ENCODE results near the gene GDA.

GDA gene

GRCh38 chr9:72149231-72149975 lies at the start of gene GDA:
TSS of gene GDA (plus strand) at chr9:72149440. CDS start at chr9:72149560, 120 bp downstream.
- Histone ChIP-seq H3K27me3 (no peaks in the 10 kb centered on the region), H3K9me3 (replicated peaks in 1 of 11) (peaks cover 9 to 23% (median 16%) of the 10 kb centered on the region in 11 experiments), H3K4me3 (no peak within 1 kb of the TSS), H3K4me2 (no peak within 1 kb of the TSS), H3K27ac (no peak within 1 kb of the TSS), H3K36me3 (no peaks in the 10 kb centered on the region), H3K9ac (no peak within 1 kb of the TSS), H3K4me1 (peaks cover 4 to 6% (median 6%) of the 10 kb centered on the region in 10 experiments; a peak in 17 of 20 replicates), H4K20me1 (no peaks in the 10 kb centered on the region)
- no peak for TF ChIP-seq Cebpa-rat (IDR thresholded peaks at IDR 0.05)

DNA sequence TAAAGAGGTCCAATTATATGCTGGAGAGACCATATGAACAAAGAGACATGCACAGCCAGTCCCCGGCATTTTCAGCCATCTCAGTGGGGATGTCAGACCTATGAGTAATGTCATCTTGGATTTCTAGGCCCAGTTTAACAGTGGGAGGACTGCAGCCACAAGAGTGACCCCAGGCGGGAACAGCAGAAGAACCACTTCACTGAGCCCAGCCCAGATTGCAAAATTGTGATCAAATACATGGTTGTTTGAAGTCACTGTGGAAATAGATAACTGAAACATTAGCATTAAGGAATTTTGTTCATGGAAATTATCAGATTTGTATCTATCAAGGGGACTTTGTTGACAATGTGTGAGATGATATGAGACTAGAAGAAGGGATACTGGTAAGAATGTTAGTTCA lies 46.7 kb upstream of the GDA start:
- H3K9me3 ChIP-seq (replicated peaks in 1 of 11): peaks cover 0 to 14% (median 0%) of the 10 kb centered on the region in 11 experiments; a peak in 5 of 22 replicates
- H3K4me2 ChIP-seq: no peak overlapping the region
- H3K36me3 ChIP-seq: no peaks in the 10 kb centered on the region
- H3K27ac ChIP-seq: no peak overlapping the region
- no peaks in the 10 kb centered on the region for H3K27me3 ChIP-seq
- no peaks in the 10 kb centered on the region for H4K20me1 ChIP-seq
- TF ChIP-seq Cebpa-rat (IDR thresholded peaks at IDR 0.05): no peak
- H3K9ac ChIP-seq: no peak overlapping the region
- H3K4me3 ChIP-seq: no peak overlapping the region
- no peaks in the 10 kb centered on the region for H3K4me1 ChIP-seq

GRCh38 chr9:72113056-72113455 lies 36.2 kb upstream of the GDA start:
- H4K20me1 ChIP-seq: no peaks in the 10 kb centered on the region
- H3K4me3 ChIP-seq: no peak overlapping the region
- no peak overlapping the region for H3K9ac ChIP-seq
- H3K9me3 ChIP-seq (replicated peaks in 1 of 11): peaks cover 0 to 6% (median 4%) of the 10 kb centered on the region in 11 experiments; a peak in 5 of 22 replicates
- H3K4me1 ChIP-seq: no peaks in the 10 kb centered on the region
- no peak for TF ChIP-seq Cebpa-rat (IDR thresholded peaks at IDR 0.05)
- H3K4me2 ChIP-seq: no peak overlapping the region
- H3K36me3 ChIP-seq: no peaks in the 10 kb centered on the region
- no peak overlapping the region for H3K27ac ChIP-seq
- H3K27me3 ChIP-seq: no peaks in the 10 kb centered on the region

DNA sequence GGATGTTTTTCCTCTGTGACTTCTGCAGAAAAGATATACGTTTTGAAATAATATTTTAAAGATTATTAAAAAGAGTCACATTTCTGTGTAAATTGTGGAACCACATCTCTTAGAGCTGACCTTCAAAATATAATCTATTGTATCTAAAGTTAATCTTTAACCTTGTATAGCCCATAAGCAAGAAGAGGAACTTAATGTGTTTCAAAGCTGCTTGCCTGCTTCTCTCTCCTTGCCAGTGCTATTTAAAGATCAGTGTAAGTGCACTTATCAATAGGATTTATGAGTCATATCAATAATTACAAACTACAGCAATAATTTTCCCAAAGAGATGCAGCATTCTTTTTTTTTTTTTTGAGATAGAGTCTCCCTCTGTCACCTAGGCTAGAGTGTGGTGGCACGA lies 29.4 kb upstream of the GDA start:
- Histone ChIP-seq H3K36me3 (no peaks in the 10 kb centered on the region), H3K27me3 (no peaks in the 10 kb centered on the region), H3K9ac (no peak overlapping the region), H3K4me3 (no peak overlapping the region), H4K20me1 (no peaks in the 10 kb centered on the region), H3K9me3 (replicated peaks in 1 of 11) (peaks cover 0 to under 1% (median 0%) of the 10 kb centered on the region in 11 experiments; a peak in 1 of 22 replicates), H3K4me2 (no peak overlapping the region), H3K4me1 (no peaks in the 10 kb centered on the region), H3K27ac (no peak overlapping the region)
- no peak for TF ChIP-seq Cebpa-rat (IDR thresholded peaks at IDR 0.05)

GRCh38 chr9:72124947-72125346 lies 24.3 kb upstream of the GDA start:
- no peaks in the 10 kb centered on the region for H3K9me3 ChIP-seq (replicated peaks in 1 of 11)
- no peaks in the 10 kb centered on the region for H4K20me1 ChIP-seq
- no peak for TF ChIP-seq Cebpa-rat (IDR thresholded peaks at IDR 0.05)
- H3K36me3 ChIP-seq: no peaks in the 10 kb centered on the region
- H3K9ac ChIP-seq: no peak overlapping the region
- no peak overlapping the region for H3K4me3 ChIP-seq
- no peaks in the 10 kb centered on the region for H3K4me1 ChIP-seq
- H3K27me3 ChIP-seq: no peaks in the 10 kb centered on the region
- no peak overlapping the region for H3K4me2 ChIP-seq
- H3K27ac ChIP-seq: no peak overlapping the region

DNA sequence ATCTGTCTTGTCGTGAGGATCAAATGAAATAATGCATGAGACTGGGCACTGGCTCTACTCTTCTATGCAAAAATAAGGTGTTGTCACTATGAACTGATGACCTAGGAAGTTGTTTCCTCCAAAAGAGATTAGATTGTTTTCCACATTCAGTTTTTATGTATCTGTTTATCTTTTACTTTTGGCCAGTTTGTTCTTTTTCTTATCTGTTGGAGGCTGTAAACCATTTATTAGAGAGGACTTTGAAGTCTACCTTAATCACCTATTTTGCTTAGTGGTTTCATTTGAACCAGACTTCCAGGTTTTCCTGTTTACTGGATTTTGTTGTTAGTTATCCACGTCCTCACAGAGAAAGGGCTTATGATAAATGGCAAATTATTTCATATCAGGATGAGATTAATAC lies 21.5 kb upstream of the GDA start:
- Histone ChIP-seq H3K4me3 (no peak overlapping the region), H3K27me3 (no peaks in the 10 kb centered on the region), H3K36me3 (no peaks in the 10 kb centered on the region), H3K9me3 (replicated peaks in 1 of 11) (no peaks in the 10 kb centered on the region), H3K4me2 (no peak overlapping the region), H4K20me1 (no peaks in the 10 kb centered on the region), H3K9ac (no peak overlapping the region), H3K27ac (no peak overlapping the region), H3K4me1 (no peaks in the 10 kb centered on the region)
- no peak for TF ChIP-seq Cebpa-rat (IDR thresholded peaks at IDR 0.05)

- H3K9me3 ChIP-seq (replicated peaks in 1 of 11): no peaks in the 10 kb centered on the region
- no peak for TF ChIP-seq Cebpa-rat (IDR thresholded peaks at IDR 0.05)
- no peaks in the 10 kb centered on the region for H3K4me1 ChIP-seq
- no peak overlapping the region for H3K27ac ChIP-seq
- H3K4me2 ChIP-seq: no peak overlapping the region
- no peak overlapping the region for H3K9ac ChIP-seq
- H3K36me3 ChIP-seq: no peaks in the 10 kb centered on the region
- H4K20me1 ChIP-seq: no peaks in the 10 kb centered on the region
- no peak overlapping the region for H3K4me3 ChIP-seq
- H3K27me3 ChIP-seq: no peaks in the 10 kb centered on the region
Observed at GRCh38 chr9:72128526-72128925, 20.7 kb upstream of the GDA start.

- Histone ChIP-seq H3K4me1 (no peaks in the 10 kb centered on the region), H3K36me3 (no peaks in the 10 kb centered on the region), H4K20me1 (no peaks in the 10 kb centered on the region), H3K27ac (no peak overlapping the region), H3K9me3 (replicated peaks in 1 of 11) (no peaks in the 10 kb centered on the region), H3K9ac (no peak overlapping the region), H3K27me3 (no peaks in the 10 kb centered on the region), H3K4me2 (no peak overlapping the region), H3K4me3 (no peak overlapping the region)
- no peak for TF ChIP-seq Cebpa-rat (IDR thresholded peaks at IDR 0.05)
Observed at GRCh38 chr9:72129271-72130156, 19.7 kb upstream of the GDA start.

DNA sequence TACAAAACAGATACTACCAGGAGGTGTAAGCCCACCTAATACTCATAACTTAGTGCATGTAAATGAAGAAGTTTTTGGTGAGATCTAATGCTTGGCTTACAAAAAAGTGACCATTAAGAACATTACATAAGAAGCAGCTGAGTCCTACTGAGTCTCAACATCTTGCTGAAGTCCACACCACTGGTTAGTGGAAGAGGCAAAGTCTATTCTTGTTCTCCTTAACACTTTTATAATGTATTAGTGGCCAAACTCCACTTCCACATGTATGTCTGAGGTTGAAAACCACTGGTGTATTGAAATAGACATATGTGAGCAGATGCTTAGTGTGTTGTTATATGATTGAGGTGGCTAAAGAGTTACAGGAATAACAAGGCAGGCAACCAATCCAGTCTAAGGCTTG lies 18.9 kb upstream of the GDA start:
- H3K4me1 ChIP-seq: no peaks in the 10 kb centered on the region
- no peak overlapping the region for H3K27ac ChIP-seq
- H3K4me3 ChIP-seq: no peak overlapping the region
- H3K36me3 ChIP-seq: no peaks in the 10 kb centered on the region
- H4K20me1 ChIP-seq: no peaks in the 10 kb centered on the region
- no peaks in the 10 kb centered on the region for H3K27me3 ChIP-seq
- TF ChIP-seq Cebpa-rat (IDR thresholded peaks at IDR 0.05): no peak
- H3K4me2 ChIP-seq: no peak overlapping the region
- no peak overlapping the region for H3K9ac ChIP-seq
- H3K9me3 ChIP-seq (replicated peaks in 1 of 11): no peaks in the 10 kb centered on the region
